ENCODE measurements around the gene PLCXD1. TPM values are rescaled to one million over a fixed set of nuclear protein-coding genes. Genes with fewer than 3 reads are reported as not detected.

The PLCXD1 gene
- polyA plus RNA-seq, 3 donors, result 2.9 to 28.7 (median 6.7) TPM

- intact Hi-C loops (cut with micrococcal nuclease), result no loop called here
- Mint-ChIP-seq H3K36me3 (peaks cover 36 to 64% of the 10 kb centered on the region in 2 donors), H3K27ac (no peak overlapping the region), H3K4me1 (no peaks in the 10 kb centered on the region), H3K4me3 (no peak overlapping the region), H3K27me3 (ENCODE audit: low read depth in 3 of 3) (peaks cover 0 to 7% (median under 1%) of the 10 kb centered on the region in 3 donors), H3K9me3 (peaks cover 29 to 60% (median 44%) of the 10 kb centered on the region in 7 donors)
- H3K4me1 ChIP-seq (ENCODE audit: control insufficient read depth in 1 of 2, insufficient read depth in 2 of 2, low read length in 2 of 2), result no peaks in the 10 kb centered on the region
- no peaks in the 10 kb centered on the region for H4K20me1 ChIP-seq (ENCODE audit: insufficient read depth, low read length)
- H3K79me2 ChIP-seq (ENCODE audit: insufficient read depth, low read length), result no peaks in the 10 kb centered on the region
- H3K27ac ChIP-seq (ENCODE audit: low read depth in 1 of 2, low read length in 2 of 2), result no peak overlapping the region
- WGBS (ENCODE audit: insufficient coverage), result 90% methylated on average over 31 of the region's 38 CpGs
- DNase-seq, result no peak
- peaks cover 33 to 67% of the 10 kb centered on the region in 2 donors for H3K9me3 ChIP-seq (replicated peaks in 1 of 2; ENCODE audit: control insufficient read depth in 1 of 2, insufficient read depth in 1 of 2, low read length in 2 of 2)
- no peak overlapping the region for H3K4me3 ChIP-seq (replicated peaks in 1 of 3; ENCODE audit: low read depth in 2 of 3, low read length in 3 of 3)
- no peak overlapping the region for H3K4me2 ChIP-seq (replicated peaks; ENCODE audit: extremely low read depth, low read length, poor library complexity, severe bottlenecking)
- H3K9ac ChIP-seq (ENCODE audit: insufficient read depth, low read length, poor library complexity, severe bottlenecking), result no peak overlapping the region
- TF ChIP-seq, protein P1, sequence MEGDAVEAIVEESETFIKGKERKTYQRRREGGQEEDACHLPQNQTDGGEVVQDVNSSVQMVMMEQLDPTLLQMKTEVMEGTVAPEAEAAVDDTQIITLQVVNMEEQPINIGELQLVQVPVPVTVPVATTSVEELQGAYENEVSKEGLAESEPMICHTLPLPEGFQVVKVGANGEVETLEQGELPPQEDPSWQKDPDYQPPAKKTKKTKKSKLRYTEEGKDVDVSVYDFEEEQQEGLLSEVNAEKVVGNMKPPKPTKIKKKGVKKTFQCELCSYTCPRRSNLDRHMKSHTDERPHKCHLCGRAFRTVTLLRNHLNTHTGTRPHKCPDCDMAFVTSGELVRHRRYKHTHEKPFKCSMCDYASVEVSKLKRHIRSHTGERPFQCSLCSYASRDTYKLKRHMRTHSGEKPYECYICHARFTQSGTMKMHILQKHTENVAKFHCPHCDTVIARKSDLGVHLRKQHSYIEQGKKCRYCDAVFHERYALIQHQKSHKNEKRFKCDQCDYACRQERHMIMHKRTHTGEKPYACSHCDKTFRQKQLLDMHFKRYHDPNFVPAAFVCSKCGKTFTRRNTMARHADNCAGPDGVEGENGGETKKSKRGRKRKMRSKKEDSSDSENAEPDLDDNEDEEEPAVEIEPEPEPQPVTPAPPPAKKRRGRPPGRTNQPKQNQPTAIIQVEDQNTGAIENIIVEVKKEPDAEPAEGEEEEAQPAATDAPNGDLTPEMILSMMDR (IDR thresholded peaks at IDR 0.05), result no peak
- H3K27me3 ChIP-seq (ENCODE audit: control insufficient read depth in 2 of 2, insufficient read depth in 2 of 2, low read length in 2 of 2), result no peaks in the 10 kb centered on the region
- peaks cover 6 to 26% of the 10 kb centered on the region in 2 donors for H3K36me3 ChIP-seq (replicated peaks in 1 of 2; ENCODE audit: control insufficient read depth in 1 of 2, insufficient read depth in 2 of 2, low read length in 2 of 2)
- no peak overlapping the region for H2AFZ ChIP-seq (ENCODE audit: insufficient read depth, low read depth, low read length, poor library complexity, severe bottlenecking)
Measured at GRCh38 chrX:337331-337831, 56.2 kb downstream of the PLCXD1 start.

DNA sequence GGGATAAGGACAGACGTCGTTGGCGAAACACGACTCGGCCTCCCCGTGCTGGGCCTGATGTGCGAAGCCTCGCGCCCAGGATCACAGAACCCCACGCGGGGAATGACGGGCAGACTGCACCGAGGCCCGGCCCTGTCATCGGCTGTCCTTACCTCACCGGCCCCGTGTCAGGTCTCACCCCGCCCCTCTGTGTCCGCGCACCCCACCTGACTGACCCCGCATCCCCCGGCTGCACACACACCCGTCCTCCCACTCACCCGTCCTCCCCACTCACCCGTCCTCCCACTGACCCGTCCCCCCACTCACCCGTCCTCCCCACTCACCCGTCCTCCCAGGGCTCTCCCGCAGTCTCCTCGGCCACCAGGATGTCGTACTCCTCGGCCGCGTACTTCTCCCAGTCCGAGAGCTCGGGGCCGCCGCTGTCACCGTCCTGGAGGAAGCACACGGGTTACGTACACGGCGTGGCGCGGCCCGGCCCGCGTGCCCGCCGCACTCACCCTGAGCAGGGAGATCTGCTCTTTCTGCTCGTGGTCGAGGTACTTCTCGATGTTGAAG is 57.2 kb downstream of the PLCXD1 start:
- DNase-seq, result no peak
- 92% methylated on average over 49 of the region's 53 CpGs for WGBS (ENCODE audit: insufficient coverage)
- no peaks in the 10 kb centered on the region for H3K4me1 Mint-ChIP-seq
- peaks cover 34 to 57% of the 10 kb centered on the region in 2 donors for H3K36me3 Mint-ChIP-seq
- H3K4me1 ChIP-seq (ENCODE audit: control insufficient read depth in 1 of 2, insufficient read depth in 2 of 2, low read length in 2 of 2), result no peaks in the 10 kb centered on the region
- H3K27ac Mint-ChIP-seq, result no peak overlapping the region
- no peaks in the 10 kb centered on the region for H4K20me1 ChIP-seq (ENCODE audit: insufficient read depth, low read length)
- H3K79me2 ChIP-seq (ENCODE audit: insufficient read depth, low read length), result no peaks in the 10 kb centered on the region
- no peak overlapping the region for H3K27ac ChIP-seq (ENCODE audit: low read depth in 1 of 2, low read length in 2 of 2)
- TF ChIP-seq, protein P1 (IDR thresholded peaks at IDR 0.05), result no peak
- H3K27me3 Mint-ChIP-seq (ENCODE audit: low read depth in 3 of 3), result peaks cover 0 to 6% (median 0%) of the 10 kb centered on the region in 3 donors
- intact Hi-C loops (cut with micrococcal nuclease), result no loop called here
- H3K9me3 Mint-ChIP-seq, result peaks cover 29 to 60% (median 44%) of the 10 kb centered on the region in 7 donors
- H3K36me3 ChIP-seq (replicated peaks in 1 of 2; ENCODE audit: control insufficient read depth in 1 of 2, insufficient read depth in 2 of 2, low read length in 2 of 2), result peaks cover 6 to 26% of the 10 kb centered on the region in 2 donors
- no peak overlapping the region for H3K4me3 Mint-ChIP-seq
- H3K4me2 ChIP-seq (replicated peaks; ENCODE audit: extremely low read depth, low read length, poor library complexity, severe bottlenecking), result no peak overlapping the region
- H3K4me3 ChIP-seq (replicated peaks in 1 of 3; ENCODE audit: low read depth in 2 of 3, low read length in 3 of 3), result no peak overlapping the region
- H3K9me3 ChIP-seq (replicated peaks in 1 of 2; ENCODE audit: control insufficient read depth in 1 of 2, insufficient read depth in 1 of 2, low read length in 2 of 2), result peaks cover 33 to 67% of the 10 kb centered on the region in 2 donors
- no peak overlapping the region for H2AFZ ChIP-seq (ENCODE audit: insufficient read depth, low read depth, low read length, poor library complexity, severe bottlenecking)
- H3K27me3 ChIP-seq (ENCODE audit: control insufficient read depth in 2 of 2, insufficient read depth in 2 of 2, low read length in 2 of 2), result no peaks in the 10 kb centered on the region
- no peak overlapping the region for H3K9ac ChIP-seq (ENCODE audit: insufficient read depth, low read length, poor library complexity, severe bottlenecking)

Measured in CD14-positive monocyte (primary cell).